Tibial artery (tissue), 4 donors: ENCODE measurements around the gene EXOSC5.
"Not testable (repeated sequence)": the region's sequence is repeated elsewhere in the genome, so short reads cannot be mapped to it uniquely, and the experiment has no call there.

Experiments
- DNase-seq, 2 donors: peaks; one replicate each; pipeline ENCODE4 v3.0.0-alpha.2; 2019
- H3K27ac ChIP-seq, 2 donors: fragments of 200-600 bp; sonication (generic) in 1 of 2; 1 replicate in 1 of 2; 2 replicates in 1 of 2; pipeline ENCODE4 v1.5.1; 2018 to 2019; ENCODE audit warnings: mild to moderate bottlenecking in 1 of 2
- H3K27me3 ChIP-seq, 2 donors: fragments of 200-600 bp; sonication (generic) in 1 of 2; one replicate each; pipeline versions ENCODE4 v1.5.1 to v1.6.0; 2016 to 2019
- H3K36me3 ChIP-seq, 3 donors: fragments of 200-600 bp; sonication (generic) in 2 of 3; one replicate each; pipeline ENCODE4 v1.5.1; 2016 to 2019; ENCODE audit warnings: mild to moderate bottlenecking in 2 of 3
- H3K4me1 ChIP-seq, 4 donors: fragments of 200-600 bp; sonication (generic) in 2 of 4; 1 replicate in 3 of 4; 2 replicates in 1 of 4; pipeline ENCODE4 v1.5.1; 2016 to 2019
- H3K4me3 ChIP-seq, 2 donors: fragments of 200-600 bp; sonication (generic) in 1 of 2; 1 replicate in 1 of 2; 2 replicates in 1 of 2; pipeline ENCODE4 v1.5.1; 2018 to 2019; ENCODE audit warnings: mild to moderate bottlenecking in 2 of 2
- H3K9me3 ChIP-seq, 3 donors: fragments of 200-600 bp; sonication (generic) in 1 of 3; one replicate each; pipeline ENCODE4 v1.5.1; 2016 to 2019
- intact Hi-C: fragments of 100-400 bp; cut with DNase I; formaldehyde crosslinking; loops from one replicate; pipeline ENCODE4 v1.15.0; 2023; ENCODE audit warnings: low total_unique reads
- TF ChIP-seq, protein P1 (sequence below), 2 experiments: fragments of 200-600 bp in 1 of 2; fragments of 450-650 bp in 1 of 2; IDR thresholded peaks; one replicate each; pipeline ENCODE4 v1.5.1; 2017 to 2019; ENCODE audit warnings: antibody characterized with exemption in 2 of 2, mild to moderate bottlenecking in 1 of 2, moderate library complexity in 1 of 2

The EXOSC5 gene

DNA sequence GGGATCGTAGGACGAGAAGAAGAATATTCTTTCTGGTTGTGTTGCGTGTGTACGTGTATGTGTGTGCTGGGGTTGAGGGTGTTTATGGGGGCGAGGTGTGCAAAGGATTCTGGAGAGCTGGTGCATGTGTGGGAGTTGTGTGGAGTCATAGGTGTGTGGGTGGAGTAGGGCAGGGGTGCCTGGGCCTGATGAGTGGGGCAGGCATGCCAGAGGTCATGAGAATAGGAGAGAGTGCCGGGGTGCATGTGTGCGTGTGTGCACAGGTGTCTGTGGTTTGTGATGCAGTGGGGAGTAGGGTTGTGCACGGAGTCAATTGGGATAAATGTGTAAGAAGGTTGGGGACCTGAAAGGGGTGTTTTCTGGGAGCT, 20.2 kb downstream of the EXOSC5 start:
- TF ChIP-seq, protein P1, sequence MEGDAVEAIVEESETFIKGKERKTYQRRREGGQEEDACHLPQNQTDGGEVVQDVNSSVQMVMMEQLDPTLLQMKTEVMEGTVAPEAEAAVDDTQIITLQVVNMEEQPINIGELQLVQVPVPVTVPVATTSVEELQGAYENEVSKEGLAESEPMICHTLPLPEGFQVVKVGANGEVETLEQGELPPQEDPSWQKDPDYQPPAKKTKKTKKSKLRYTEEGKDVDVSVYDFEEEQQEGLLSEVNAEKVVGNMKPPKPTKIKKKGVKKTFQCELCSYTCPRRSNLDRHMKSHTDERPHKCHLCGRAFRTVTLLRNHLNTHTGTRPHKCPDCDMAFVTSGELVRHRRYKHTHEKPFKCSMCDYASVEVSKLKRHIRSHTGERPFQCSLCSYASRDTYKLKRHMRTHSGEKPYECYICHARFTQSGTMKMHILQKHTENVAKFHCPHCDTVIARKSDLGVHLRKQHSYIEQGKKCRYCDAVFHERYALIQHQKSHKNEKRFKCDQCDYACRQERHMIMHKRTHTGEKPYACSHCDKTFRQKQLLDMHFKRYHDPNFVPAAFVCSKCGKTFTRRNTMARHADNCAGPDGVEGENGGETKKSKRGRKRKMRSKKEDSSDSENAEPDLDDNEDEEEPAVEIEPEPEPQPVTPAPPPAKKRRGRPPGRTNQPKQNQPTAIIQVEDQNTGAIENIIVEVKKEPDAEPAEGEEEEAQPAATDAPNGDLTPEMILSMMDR (IDR thresholded peaks at IDR 0.05): no peak
- H3K27me3 ChIP-seq: no peaks in the 10 kb centered on the region
- H3K4me3 ChIP-seq: peak overlapping the region; percentile 61 to 78
- H3K36me3 ChIP-seq: peaks cover 0 to 8% (median 0%) of the 10 kb centered on the region in 3 donors
- intact Hi-C loops: no loop called here
- H3K4me1 ChIP-seq: peaks cover 0 to 27% (median 15%) of the 10 kb centered on the region in 4 donors
- no peaks in the 10 kb centered on the region for H3K9me3 ChIP-seq
- no peak for DNase-seq
- peak overlapping the region; percentile 85 to 88 for H3K27ac ChIP-seq

DNA sequence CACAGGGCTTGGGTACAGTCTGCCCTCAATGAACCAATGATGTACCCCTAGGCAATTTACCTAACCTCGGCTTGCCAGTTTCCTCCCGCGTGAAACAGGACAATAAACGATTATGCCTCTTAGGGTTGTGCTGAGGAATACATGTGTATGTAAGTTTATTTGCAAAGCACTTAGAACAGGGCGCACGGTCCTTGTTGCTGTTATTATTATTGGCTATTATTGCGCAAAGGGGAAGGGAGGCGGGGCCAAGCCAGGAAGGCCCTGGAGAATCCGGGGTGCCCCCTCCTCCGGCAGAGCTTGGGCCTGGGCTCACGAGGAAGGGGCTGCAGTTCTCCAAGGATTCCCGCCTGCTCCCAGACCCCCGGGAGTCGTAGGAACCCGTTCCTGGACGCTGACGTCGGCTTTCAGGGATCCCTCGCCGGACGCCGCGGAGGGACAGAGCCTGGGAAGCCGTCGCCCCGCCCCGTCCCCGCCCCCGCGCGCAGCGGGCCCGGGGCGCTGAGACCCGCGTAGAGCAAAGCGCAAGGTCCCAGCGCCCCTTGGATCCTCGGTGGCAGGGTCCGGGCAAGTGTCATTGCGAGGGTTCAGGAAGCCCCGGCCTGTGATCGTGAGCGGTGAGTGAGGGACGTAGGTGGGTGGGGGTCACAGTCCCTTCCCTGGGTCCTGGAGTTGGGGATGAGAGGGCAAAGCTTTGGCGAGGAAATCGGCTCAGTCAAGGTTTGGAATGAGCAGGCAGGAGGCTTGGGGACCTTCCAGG, 20.7 kb downstream of the EXOSC5 start, which contains the start of gene TMEM91:
Gene TMEM91, plus strand, starts transcription at position 293 of the 757 bp plus-strand sequence. CDS start 1,777 bp downstream, outside the sequence.
- Histone ChIP-seq H3K4me1 (peaks cover 0 to 27% (median 15%) of the 10 kb centered on the region in 4 donors), H3K9me3 (no peaks in the 10 kb centered on the region), H3K27ac (peak within 1 kb of the TSS; percentile 85 to 88), H3K4me3 (peak within 1 kb of the TSS; percentile 61 to 78), H3K27me3 (no peaks in the 10 kb centered on the region), H3K36me3 (peaks cover 0 to 7% (median 0%) of the 10 kb centered on the region in 3 donors)
- peak; percentile 72 to 76 for DNase-seq
- intact Hi-C loops: no loop called here
- TF ChIP-seq, protein P1 (IDR thresholded peaks at IDR 0.05): no peak

DNA sequence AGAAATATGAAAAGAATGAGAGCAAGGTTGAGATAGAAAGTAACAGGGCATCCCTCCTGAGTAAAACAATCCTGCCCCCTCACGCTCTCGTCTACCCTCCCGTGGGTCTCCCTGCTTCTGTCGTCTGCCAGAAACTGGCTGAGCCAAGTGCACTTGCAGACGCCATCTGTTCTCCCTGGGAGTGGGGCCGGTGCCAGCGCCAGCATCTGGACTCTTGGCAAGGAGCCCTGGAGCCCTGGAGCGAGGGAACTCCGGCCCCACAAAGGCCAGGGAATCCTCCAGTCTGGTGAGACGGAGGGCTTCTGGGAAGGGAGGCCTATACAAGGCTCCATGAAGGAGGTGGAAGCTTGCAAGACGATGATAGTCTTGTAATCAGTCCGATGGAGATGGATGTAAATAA, 23.2 kb downstream of the EXOSC5 start:
- no peaks in the 10 kb centered on the region for H3K9me3 ChIP-seq
- TF ChIP-seq, protein P1 (IDR thresholded peaks at IDR 0.05): no peak
- peak; percentile 72 to 90 for DNase-seq
- no peak overlapping the region for H3K4me3 ChIP-seq
- peaks cover 0 to 7% (median 0%) of the 10 kb centered on the region in 3 donors for H3K36me3 ChIP-seq
- no peak overlapping the region for H3K27ac ChIP-seq
- H3K27me3 ChIP-seq: no peaks in the 10 kb centered on the region
- intact Hi-C loops: no loop called here
- peaks cover 0 to 27% (median 15%) of the 10 kb centered on the region in 4 donors for H3K4me1 ChIP-seq

DNA sequence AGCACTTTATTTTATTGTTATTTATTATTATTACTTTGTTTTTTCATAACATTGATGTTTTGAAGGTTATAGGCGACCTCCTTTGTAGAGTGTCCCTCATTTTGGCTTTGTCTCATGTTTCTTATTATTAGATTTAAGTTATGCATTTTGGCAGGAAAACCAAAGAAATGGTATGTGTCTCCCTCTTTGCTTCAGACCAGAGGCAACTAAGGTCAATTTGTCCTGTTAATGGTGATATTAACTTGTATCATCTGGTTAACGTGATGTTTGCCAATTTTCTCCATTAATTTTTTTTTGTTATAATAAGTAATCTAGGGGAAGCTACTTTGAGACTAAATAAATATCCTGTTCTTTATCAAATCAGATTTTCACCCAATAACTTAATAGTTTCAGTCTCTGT, 24.7 kb downstream of the EXOSC5 start:
- TF ChIP-seq, protein P1 (IDR thresholded peaks at IDR 0.05): no peak
- DNase-seq: no peak
- intact Hi-C loops: no loop called here
- H3K4me3 ChIP-seq: no peak overlapping the region
- no peaks in the 10 kb centered on the region for H3K9me3 ChIP-seq
- no peaks in the 10 kb centered on the region for H3K27me3 ChIP-seq
- peaks cover 0 to 35% (median 15%) of the 10 kb centered on the region in 4 donors for H3K4me1 ChIP-seq
- no peak overlapping the region for H3K27ac ChIP-seq
- no peaks in the 10 kb centered on the region for H3K36me3 ChIP-seq

DNA sequence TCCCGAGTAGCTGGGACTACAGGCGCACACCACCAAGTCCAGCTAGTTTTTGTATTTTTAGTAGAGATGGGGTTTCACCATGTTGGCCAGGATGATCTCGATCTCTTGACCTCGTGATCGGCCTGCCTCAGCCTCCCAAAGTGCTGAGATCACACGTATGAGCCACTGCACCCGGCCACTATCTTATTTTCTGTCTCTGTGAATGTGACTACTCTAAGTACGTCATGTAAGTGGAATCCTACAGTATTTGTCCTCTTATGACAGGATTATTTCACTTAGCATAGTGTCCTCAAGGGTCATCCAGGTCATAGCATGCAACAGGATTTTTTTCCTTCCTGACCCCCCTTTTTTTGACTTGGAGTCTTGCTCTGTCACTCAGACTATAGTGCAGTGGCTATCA, 25.6 kb downstream of the EXOSC5 start:
- H3K27ac ChIP-seq: no peak overlapping the region
- DNase-seq: no peak
- no peaks in the 10 kb centered on the region for H3K9me3 ChIP-seq
- TF ChIP-seq, protein P1 (IDR thresholded peaks at IDR 0.05): no peak
- no peaks in the 10 kb centered on the region for H3K27me3 ChIP-seq
- H3K4me3 ChIP-seq: no peak overlapping the region
- peaks cover 0 to 31% (median 12%) of the 10 kb centered on the region in 4 donors for H3K4me1 ChIP-seq
- H3K36me3 ChIP-seq: no peaks in the 10 kb centered on the region
- intact Hi-C loops: no loop called here

DNA sequence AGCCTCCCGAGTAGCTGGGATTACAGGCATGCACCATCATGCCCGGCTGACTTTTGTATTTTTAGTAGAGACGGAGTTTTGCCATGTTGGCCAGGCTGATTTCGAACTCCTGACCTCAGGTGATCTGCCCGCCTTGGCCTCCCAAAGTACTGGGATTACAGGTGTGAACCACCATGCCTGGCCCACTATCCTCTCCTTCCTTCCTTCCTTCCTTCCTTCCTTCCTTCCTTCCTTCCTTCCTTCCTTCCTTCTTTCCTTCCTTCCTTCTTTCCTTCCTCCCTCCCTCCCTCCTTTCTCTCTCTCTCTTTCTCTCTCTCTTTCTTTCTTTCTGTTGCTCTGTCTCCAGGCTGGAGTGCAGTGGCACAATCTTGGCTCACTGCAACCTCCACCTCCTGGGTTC, 26.0 kb downstream of the EXOSC5 start:
- H3K4me1 ChIP-seq: peaks cover 0 to 29% (median 12%) of the 10 kb centered on the region in 4 donors
- intact Hi-C loops, DNase-seq, H3K9me3 ChIP-seq, H3K27ac ChIP-seq, H3K36me3 ChIP-seq, H3K4me3 ChIP-seq, H3K27me3 ChIP-seq: not testable (repeated sequence)
